Testis (tissue), 3 donors: ENCODE results near the gene GBX1. TPM values are rescaled to one million over a fixed set of nuclear protein-coding genes. Genes with fewer than 3 reads are reported as not detected.

Source experiments
- DNase-seq: peaks from one replicate; pipeline ENCODE4 v3.0.0-alpha.2; 2019
- H3K27ac ChIP-seq, 2 donors: fragments of 200-600 bp; sonication (generic); one replicate each; pipeline ENCODE4 v1.5.1; 2019
- H3K27me3 ChIP-seq: fragments of 200-600 bp; sonication (generic); one replicate; pipeline ENCODE4 v1.5.1; 2019
- H3K36me3 ChIP-seq: fragments of 200-600 bp; sonication (generic); one replicate; pipeline ENCODE4 v1.5.1; 2017; ENCODE audit warnings: low read depth; ENCODE audit errors: missing control alignments
- H3K4me1 ChIP-seq: fragments of 200-600 bp; sonication (generic); one replicate; pipeline ENCODE4 v1.5.1; 2019
- H3K4me3 ChIP-seq, 2 donors: fragments of 200-600 bp; sonication (generic); one replicate each; pipeline ENCODE4 v1.5.1; 2017 to 2019
- H3K9me3 ChIP-seq: fragments of 200-600 bp; sonication (generic); one replicate; pipeline ENCODE4 v1.5.1; 2017
- CTCF ChIP-seq, 3 experiments: fragments of 450-650 bp in 2 of 3; fragments of 200-600 bp in 1 of 3; sonication (generic) in 1 of 3; IDR thresholded peaks; one replicate each; pipeline ENCODE4 v1.5.1; 2016 to 2019; ENCODE audit warnings: antibody characterized with exemption in 3 of 3, mild to moderate bottlenecking in 2 of 3, moderate library complexity in 1 of 3
- POLR2A ChIP-seq: fragments of 450-650 bp; IDR thresholded peaks from one replicate; pipeline ENCODE4 v1.6.1; 2017; ENCODE audit warnings: antibody characterized with exemption, mild to moderate bottlenecking, moderate library complexity
- WGBS, 2 donors: methylation state at CpG; one replicate each; pipeline ENCODE4 v1.1.5; 2018; 5-methylcytosine and 5-hydroxymethylcytosine counted together
- intact Hi-C: fragments of 100-400 bp; cut with DNase I; formaldehyde crosslinking; loops from one replicate; pipeline ENCODE4 v1.15.1; 2023; ENCODE audit warnings: low total_unique reads
- polyA plus RNA-seq: library from polyadenylated mRNA; stranded (reverse); fragments of 350-450 nt; fragmentation: Illumina TruSeq; extraction: RNeasy Lipid Tissue Mini Kit (QIAGEN cat#74804); gene quantifications from one replicate; pipeline ENCODE4 v1.2.3, GENCODE V29; 2014; ENCODE audit warnings: low read depth, low replicate concordance; ENCODE audit not compliant: insufficient read depth
- total RNA-seq, 2 donors: library from RNA; depleted of rRNA; stranded (reverse); fragments of >200 nt; gene quantifications; one replicate each; pipeline ENCODE4 v1.2.3, GENCODE V29; 2016

The GBX1 gene
- total and polyA plus RNA-seq, 3 donors from 2014 or later, result 2.9 to 15.6 (median 7.2) TPM

- no peak for DNase-seq
- Histone ChIP-seq H3K4me3 (no peak overlapping the region), H3K9me3 (no peaks in the 10 kb centered on the region), H3K27me3 (no peaks in the 10 kb centered on the region), H3K4me1 (peaks cover 14% of the 10 kb centered on the region), H3K36me3 (no peaks in the 10 kb centered on the region), H3K27ac (no peak overlapping the region)
- TF ChIP-seq CTCF (IDR thresholded peaks at IDR 0.05), result no peak
- no peak for TF ChIP-seq POLR2A
- intact Hi-C loops, result no loop called here
- 86% methylated on average over 19 to 30 of the region's 30 CpGs for WGBS, 2 donors
Measured at GRCh38 chr7:151138153-151138851, 29.2 kb downstream of the GBX1 start.

DNA sequence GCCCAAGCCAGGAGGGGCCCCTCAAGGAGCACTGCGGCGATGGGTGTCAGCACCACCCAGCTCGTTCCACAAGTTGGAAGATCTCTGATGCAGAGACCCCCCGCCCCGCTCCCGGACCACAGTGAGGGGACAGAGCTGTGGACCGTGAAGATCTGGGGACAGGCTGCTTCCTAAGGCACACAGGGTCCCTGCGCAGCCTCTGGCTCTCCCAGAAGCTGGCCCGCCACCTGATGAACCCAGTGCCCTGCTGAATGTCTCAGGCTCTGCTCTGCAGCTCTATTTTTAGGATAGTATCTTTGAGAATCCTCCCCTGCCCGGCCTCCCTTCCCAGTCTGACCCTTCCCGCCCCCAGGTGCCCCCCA is 29.7 kb downstream of the GBX1 start:
- intact Hi-C loops, result no loop called here
- no peak overlapping the region for H3K4me3 ChIP-seq
- peaks cover 9% of the 10 kb centered on the region for H3K4me1 ChIP-seq
- H3K27me3 ChIP-seq, result no peaks in the 10 kb centered on the region
- no peak overlapping the region for H3K27ac ChIP-seq
- no peak for DNase-seq
- H3K36me3 ChIP-seq, result no peaks in the 10 kb centered on the region
- no peaks in the 10 kb centered on the region for H3K9me3 ChIP-seq
- WGBS, 2 donors, result 84 to 92% methylated on average over 9 to 11 of the region's 11 CpGs
- TF ChIP-seq CTCF (IDR thresholded peaks at IDR 0.05) (no peak), POLR2A (no peak)

- no peak overlapping the region for H3K4me3 ChIP-seq
- 86 to 90% methylated on average over 22 of the region's 22 CpGs for WGBS, 2 donors
- no peaks in the 10 kb centered on the region for H3K36me3 ChIP-seq
- intact Hi-C loops, result no loop called here
- no peak overlapping the region for H3K27ac ChIP-seq
- TF ChIP-seq POLR2A (no peak), CTCF (IDR thresholded peaks at IDR 0.05) (no peak)
- no peak for DNase-seq
- peaks cover 3% of the 10 kb centered on the region for H3K4me1 ChIP-seq
- H3K27me3 ChIP-seq, result no peaks in the 10 kb centered on the region
- no peaks in the 10 kb centered on the region for H3K9me3 ChIP-seq
Measured at GRCh38 chr7:151137076-151137675, 30.3 kb downstream of the GBX1 start.

DNA sequence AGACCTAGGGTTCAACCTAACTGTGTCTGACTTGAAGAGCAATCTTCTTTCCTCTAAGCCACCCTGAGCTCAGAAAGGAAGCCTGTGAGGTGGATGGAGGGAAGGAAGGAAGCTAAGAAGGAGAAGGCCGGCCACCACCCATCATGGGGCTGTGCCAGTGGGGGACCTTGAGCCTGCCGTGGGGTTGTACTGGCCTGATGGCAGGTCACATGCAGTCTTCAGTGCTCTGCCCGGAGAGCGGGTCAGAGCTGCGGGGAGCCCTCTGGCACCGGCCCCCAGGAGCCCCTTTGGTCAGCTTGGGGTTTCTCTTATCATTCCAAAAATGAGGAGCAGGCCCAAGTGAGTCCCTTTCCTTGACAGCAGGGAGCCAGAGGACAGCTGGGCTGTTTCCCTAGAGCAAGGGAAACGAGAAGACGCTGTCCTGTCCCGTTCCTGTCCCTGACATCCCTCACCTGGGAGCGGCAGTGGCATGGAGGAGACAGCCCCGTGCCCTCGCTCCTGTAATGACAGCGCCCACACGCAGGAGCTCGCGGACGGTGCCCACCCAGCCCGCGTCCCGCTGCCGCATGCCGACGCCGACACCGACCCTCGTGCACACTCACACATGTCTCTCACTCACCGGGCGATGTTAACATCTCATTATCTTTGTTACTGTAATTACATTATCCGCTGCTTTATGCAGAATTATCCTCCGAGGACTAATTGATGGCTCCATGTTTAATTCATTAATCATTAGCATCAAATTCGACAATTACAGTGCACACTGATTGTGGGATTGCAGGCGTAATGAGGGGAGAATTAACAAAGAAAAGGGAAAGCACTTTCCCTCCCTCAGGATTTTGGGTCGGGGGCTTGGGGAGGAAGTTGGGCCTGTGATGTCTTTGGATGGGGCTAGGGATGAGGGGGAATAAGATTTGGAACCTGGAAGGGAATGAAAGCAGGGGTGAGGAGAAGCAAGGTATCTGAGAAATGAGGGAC is 31.3 kb downstream of the GBX1 start:
- TF ChIP-seq CTCF (IDR thresholded peaks at IDR 0.05), result no peak
- TF ChIP-seq POLR2A, result no peak
- H3K9me3 ChIP-seq, result no peaks in the 10 kb centered on the region
- no peaks in the 10 kb centered on the region for H3K4me1 ChIP-seq
- H3K36me3 ChIP-seq, result no peaks in the 10 kb centered on the region
- intact Hi-C loops, result no loop called here
- DNase-seq, result no peak
- no peak overlapping the region for H3K4me3 ChIP-seq
- no peaks in the 10 kb centered on the region for H3K27me3 ChIP-seq
- WGBS, 2 donors, result 89 to 91% methylated on average over 26 to 33 of the region's 33 CpGs
- H3K27ac ChIP-seq, result no peak overlapping the region
